GM18951 (cell line): Measurements from ENCODE around the gene AHRR.
"Not testable (repeated sequence)": the region's sequence is repeated elsewhere in the genome, so short reads cannot be mapped to it uniquely, and the experiment has no call there.

Experiments
- POLR2A ChIP-seq: IDR thresholded peaks from 4 replicates; pipeline ENCODE4 v1.6.1; 2011; ENCODE audit warnings: mild to moderate bottlenecking; ENCODE audit not compliant: insufficient read length, insufficient read depth; ENCODE audit errors: extremely low read depth
- in situ Hi-C: fragments of 300-500 bp; cut with MboI; formaldehyde crosslinking; loops from one replicate; pipeline ENCODE4 v1.12.0; 2022; ENCODE audit warnings: low sequenced_read_pairs, mixed read lengths, inconsistent platforms; ENCODE audit not compliant: unreplicated experiment

The AHRR gene

GRCh38 chr5:302966-303365 is 18.5 kb upstream of the AHRR start:
- TF ChIP-seq POLR2A, result no peak
- in situ Hi-C loops, result no loop called here

DNA sequence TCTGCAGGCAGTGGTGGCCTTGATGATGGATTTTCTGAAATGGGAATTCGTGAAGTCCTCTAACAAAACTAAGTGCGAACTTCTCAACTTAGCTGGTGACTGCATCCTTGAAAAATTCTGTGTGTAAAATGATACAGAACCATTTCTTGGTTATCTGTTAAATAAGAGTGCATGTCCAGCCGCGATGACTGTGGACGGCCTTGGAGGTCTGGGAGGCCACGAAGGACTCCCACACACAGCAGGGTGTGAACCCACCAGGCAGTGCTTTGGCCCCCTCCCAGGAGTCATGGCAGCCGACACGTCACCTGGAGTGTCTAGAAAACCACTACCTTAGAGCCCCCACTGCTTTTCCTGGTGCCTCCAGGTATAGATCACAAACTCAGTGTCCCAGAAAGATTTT is 17.8 kb upstream of the AHRR start:
- in situ Hi-C loops, result not testable (repeated sequence)

DNA sequence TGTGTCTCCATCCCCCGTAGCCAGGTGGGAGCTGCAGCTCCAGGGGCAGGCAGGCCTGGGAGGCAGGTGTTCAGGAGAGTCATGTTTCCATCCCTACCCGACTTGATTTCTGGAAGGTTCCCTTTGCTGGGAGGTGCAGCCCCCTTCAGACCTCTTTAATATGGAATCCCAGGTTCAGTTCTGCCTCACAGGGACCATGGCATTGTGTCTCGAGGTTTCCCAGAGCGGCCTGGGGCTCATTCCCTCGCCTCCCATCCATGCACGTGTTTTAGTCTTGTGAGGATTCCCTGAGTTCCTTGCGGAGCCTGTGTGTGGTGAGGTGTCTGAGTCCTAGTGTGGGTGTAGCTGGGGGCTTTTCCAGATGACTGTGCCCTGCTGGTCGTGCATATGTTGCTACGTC is 16.5 kb upstream of the AHRR start:
- in situ Hi-C loops, result no loop called here
- no peak for TF ChIP-seq POLR2A

DNA sequence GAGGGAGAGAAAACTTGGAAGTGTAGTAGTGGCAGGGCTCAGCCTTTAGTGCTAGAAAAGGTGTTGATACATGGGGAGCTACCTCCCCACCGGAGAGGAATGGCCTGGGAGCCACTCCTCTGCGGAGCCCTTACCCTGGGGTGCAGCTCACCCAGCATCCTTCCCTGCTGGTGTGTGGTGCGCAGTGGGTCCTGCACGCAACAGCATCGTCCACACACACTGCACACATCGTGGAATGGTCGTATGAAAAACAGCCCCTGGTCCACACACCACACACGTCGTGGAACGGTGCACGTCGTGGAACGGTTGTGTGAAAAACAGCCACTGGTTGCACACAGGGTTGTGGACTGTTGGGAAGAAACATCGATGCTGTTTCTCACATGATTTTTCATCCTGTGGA is 16.1 kb upstream of the AHRR start:
- in situ Hi-C loops, result no loop called here
- TF ChIP-seq POLR2A, result no peak

GRCh38 chr5:306011-306805 is 15.3 kb upstream of the AHRR start:
- in situ Hi-C loops, result no loop called here
- TF ChIP-seq POLR2A, result no peak

DNA sequence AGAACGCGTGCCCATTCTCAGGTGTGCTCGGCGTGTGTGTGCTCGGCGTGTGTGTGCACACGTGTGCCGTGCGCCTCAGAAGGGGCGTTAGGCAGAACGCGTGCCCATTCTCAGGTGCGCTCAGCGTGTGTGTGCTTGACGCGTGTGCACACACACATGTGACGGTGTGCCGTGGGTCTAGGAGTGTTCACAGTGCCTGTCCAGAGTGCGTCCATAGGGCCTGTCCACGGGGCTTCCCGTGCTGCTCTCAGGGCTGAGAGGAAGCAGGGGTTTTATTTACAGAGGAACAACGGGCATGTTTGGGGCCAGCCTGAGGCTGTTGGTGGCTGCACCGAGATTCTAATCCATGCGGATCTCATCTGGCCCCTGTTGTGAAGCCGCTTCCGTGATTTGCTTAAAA is 14.2 kb upstream of the AHRR start:
- no peak for TF ChIP-seq POLR2A
- in situ Hi-C loops, result no loop called here

DNA sequence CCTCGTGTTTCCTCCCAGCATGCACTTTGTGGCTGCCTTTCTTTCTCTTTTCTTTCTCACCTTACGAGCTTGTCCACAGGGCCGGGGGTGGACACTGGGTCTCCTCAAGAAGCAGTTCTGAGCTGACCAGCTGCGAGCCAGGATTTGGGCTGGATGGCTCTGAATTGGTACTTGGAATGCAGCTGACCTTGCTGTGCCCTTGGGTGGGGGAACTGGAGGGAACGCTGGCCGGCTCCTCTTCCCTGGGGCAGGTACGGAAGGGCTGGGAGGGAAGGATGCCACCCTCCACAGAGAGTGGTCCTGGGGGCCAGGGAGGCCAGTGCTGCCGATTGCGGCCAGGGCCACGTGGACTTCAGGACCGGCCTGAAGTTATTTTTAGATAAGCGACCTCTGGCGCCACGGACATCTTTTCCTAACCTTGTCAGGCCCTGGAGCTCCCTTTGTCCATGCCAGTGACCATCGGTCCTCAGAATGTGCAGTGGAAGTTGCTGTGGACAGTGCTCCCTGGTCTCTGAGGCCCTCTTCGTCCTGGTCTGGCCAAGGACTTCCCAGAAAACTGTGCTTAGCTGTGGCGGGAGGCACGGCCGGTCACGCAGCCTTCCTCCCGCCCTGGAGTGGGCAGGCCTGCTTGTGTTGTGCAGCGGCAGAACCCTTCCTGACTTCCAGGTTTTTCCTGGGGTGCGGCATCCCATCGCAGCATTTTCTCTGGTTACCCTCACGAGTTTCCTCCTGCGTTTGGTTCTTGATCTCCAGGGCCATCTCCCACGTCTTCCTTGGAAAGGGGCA is 13.5 kb upstream of the AHRR start:
- TF ChIP-seq POLR2A, result no peak
- in situ Hi-C loops, result no loop called here

GRCh38 chr5:308672-309271 is 12.7 kb upstream of the AHRR start:
- in situ Hi-C loops, result no loop called here
- TF ChIP-seq POLR2A, result no peak

GRCh38 chr5:309831-310230 is 11.7 kb upstream of the AHRR start:
- in situ Hi-C loops, result loop anchor here (10.0 kb wide), 1 partner anchor 125 kb away; no protein-coding TSS in a partner anchor

GRCh38 chr5:310516-310915 is 11.0 kb upstream of the AHRR start:
- TF ChIP-seq POLR2A, result no peak
- in situ Hi-C loops, result loop anchor here (10.0 kb wide), 1 partner anchor 124 kb away; no protein-coding TSS in a partner anchor

DNA sequence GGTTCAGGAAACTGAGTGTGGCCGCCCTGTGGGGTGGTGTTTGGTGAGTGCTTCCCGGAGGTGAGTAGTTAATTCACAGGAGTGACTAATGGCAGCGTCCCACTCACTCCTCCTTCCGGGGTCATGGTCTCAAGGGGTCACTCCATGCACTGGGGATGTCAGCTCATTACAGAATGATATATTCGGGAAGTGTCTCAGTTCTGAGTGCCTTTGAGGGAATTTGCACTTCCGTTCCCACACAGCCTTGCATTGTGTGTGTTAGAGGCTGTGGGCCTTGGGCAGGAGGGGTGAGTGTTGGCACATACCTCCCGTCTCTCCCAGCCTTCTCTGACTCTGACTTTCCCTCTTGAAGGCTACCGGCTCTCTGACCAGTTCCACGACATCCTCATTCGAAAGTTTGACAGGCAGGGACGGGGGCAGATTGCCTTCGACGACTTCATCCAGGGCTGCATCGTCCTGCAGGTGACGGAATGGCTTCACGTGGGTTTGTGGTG is 10.5 kb upstream of the AHRR start:
- no peak for TF ChIP-seq POLR2A
- in situ Hi-C loops, result loop anchor here (10.0 kb wide), 1 partner anchor 124 kb away; no protein-coding TSS in a partner anchor

- in situ Hi-C loops, result loop anchor here (10.0 kb wide), 1 partner anchor 123 kb away; no protein-coding TSS in a partner anchor
- no peak for TF ChIP-seq POLR2A
Observed at GRCh38 chr5:311963-312362, 9.6 kb upstream of the AHRR start.

DNA sequence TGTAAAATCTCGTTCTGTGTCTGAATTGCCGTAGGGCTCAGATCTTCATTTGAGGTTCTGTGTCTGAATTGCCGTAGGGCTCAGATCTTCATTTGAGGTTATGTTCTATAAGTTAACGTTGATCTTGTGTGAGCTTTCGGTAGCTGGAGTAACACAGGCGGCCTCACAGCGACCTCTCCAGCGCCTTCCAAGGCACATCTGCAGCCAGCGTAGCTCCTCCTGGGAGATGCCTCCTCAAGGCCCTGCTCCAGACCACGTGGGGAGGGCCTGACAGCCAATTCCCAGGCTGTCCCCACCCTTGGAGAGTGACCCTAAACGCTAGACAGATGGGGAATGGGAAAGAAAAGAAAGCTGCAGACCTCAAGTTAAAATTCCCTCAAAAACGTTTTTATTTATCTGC is 8.7 kb upstream of the AHRR start:
- in situ Hi-C loops, result loop anchor here (10.0 kb wide), 1 partner anchor 122 kb away; no protein-coding TSS in a partner anchor
- TF ChIP-seq POLR2A, result no peak
